Activated CD8-positive, alpha-beta T cell treated with anti-CD3 and anti-CD28 coated beads for 36 hours (primary cell): ENCODE results near the gene NEU4. TPM values are rescaled to one million over a fixed set of nuclear protein-coding genes. Genes with fewer than 3 reads are reported as not detected.

Source experiments
- ATAC-seq: fragments of 200-7000 bp; cut with Tn5 transposase; one replicate; pipeline ENCODE4 v1.10.0; 2021; ENCODE audit warnings: mild to moderate bottlenecking, moderate library complexity
- CTCF ChIA-PET: fragments of 350-600 bp; sonication (Branson Sonifier 250); formaldehyde crosslinking; loops from one replicate; lab custom pipeline; 2021; ENCODE audit warnings: antibody characterized with exemption; lab: Charles Lee
- POLR2A ChIA-PET: fragments of 350-600 bp; sonication (Branson Sonifier 250); formaldehyde crosslinking; loops from one replicate; lab custom pipeline; 2021; ENCODE audit warnings: antibody characterized with exemption; lab: Charles Lee
- DNase-seq: peaks from one replicate; pipeline ENCODE4 v3.0.0-alpha.2; 2020
- H3K27ac Mint-ChIP-seq: one replicate; pipeline ENCODE4 v1.8.0; 2021; ENCODE audit warnings: mild to moderate bottlenecking, mixed read lengths
- H3K27me3 Mint-ChIP-seq: one replicate; pipeline ENCODE4 v1.8.0; 2021; ENCODE audit warnings: mixed read lengths
- H3K36me3 Mint-ChIP-seq: one replicate; pipeline ENCODE4 v1.8.0; 2021; ENCODE audit warnings: low read depth, mixed read lengths
- H3K4me1 Mint-ChIP-seq: one replicate; pipeline ENCODE4 v1.8.0; 2021; ENCODE audit warnings: low read depth, mixed read lengths
- H3K4me3 Mint-ChIP-seq: one replicate; pipeline ENCODE4 v1.8.0; 2021; ENCODE audit warnings: mild to moderate bottlenecking, moderate library complexity, mixed read lengths
- H3K9me3 Mint-ChIP-seq: one replicate; pipeline ENCODE4 v1.8.0; 2021; ENCODE audit warnings: mixed read lengths
- CTCF ChIP-seq: fragments of 200-600 bp; IDR thresholded peaks from one replicate; pipeline ENCODE4 v1.8.0; 2022; ENCODE audit warnings: antibody characterized with exemption, mild to moderate bottlenecking
- intact Hi-C: fragments of 100-400 bp; cut with micrococcal nuclease; formaldehyde crosslinking; loops from one replicate; pipeline ENCODE4 v1.10.0; 2022
- total RNA-seq, 2 experiments: library from RNA; stranded (reverse); gene quantifications; one replicate each; pipeline ENCODE4 v1.2.3, GENCODE V29; 2021

NEU4 gene
- total RNA-seq, 2 experiments from 2014 or later: 0.38 to 0.54 TPM

GRCh38 chr2:241763551-241764274 lies 45.3 kb upstream of the NEU4 start:
- peaks cover 20% of the 10 kb centered on the region for H3K36me3 Mint-ChIP-seq
- peaks cover 5% of the 10 kb centered on the region for H3K9me3 Mint-ChIP-seq
- no peaks in the 10 kb centered on the region for H3K27me3 Mint-ChIP-seq
- intact Hi-C loops: no loop called here
- H3K4me1 Mint-ChIP-seq: peaks cover 23% of the 10 kb centered on the region
- CTCF ChIA-PET: interaction anchor here (1.0 kb wide), 1 partner anchor 115 kb away, joined by 4 read pairs; no protein-coding TSS in a partner anchor
- ATAC-seq: peak; percentile 22
- peak; percentile 45 for DNase-seq
- POLR2A ChIA-PET: interaction anchor here (0.7 to 2.5 kb wide), 6 partner anchors 7 to 105 kb away, joined by 3 to 7 read pairs (median 4); partner anchors contain the start of genes GAL3ST2 and NEU4
- no peak for TF ChIP-seq CTCF
- H3K4me3 Mint-ChIP-seq: no peak overlapping the region
- H3K27ac Mint-ChIP-seq: peak overlapping the region; percentile 60

GRCh38 chr2:241764275-241765241 lies 44.4 kb upstream of the NEU4 start:
- intact Hi-C loops: no loop called here
- Mint-ChIP-seq H3K9me3 (peaks cover 5% of the 10 kb centered on the region), H3K4me1 (peaks cover 23% of the 10 kb centered on the region), H3K27me3 (no peaks in the 10 kb centered on the region), H3K4me3 (no peak overlapping the region), H3K36me3 (peaks cover 12% of the 10 kb centered on the region), H3K27ac (peak overlapping the region; percentile 30)
- no peak for ATAC-seq
- CTCF ChIA-PET: no interaction called here
- POLR2A ChIA-PET: interaction anchor here (0.7 to 1.1 kb wide), 3 partner anchors 11 to 44 kb away, joined by 3 read pairs; partner anchors contain the start of genes GAL3ST2 and NEU4
- DNase-seq: no peak
- TF ChIP-seq CTCF: no peak

- H3K27me3 Mint-ChIP-seq: no peaks in the 10 kb centered on the region
- no peak overlapping the region for H3K4me3 Mint-ChIP-seq
- DNase-seq (no peak), ATAC-seq (no peak)
- intact Hi-C loops: no loop called here
- no peak for TF ChIP-seq CTCF
- H3K36me3 Mint-ChIP-seq: no peaks in the 10 kb centered on the region
- no peaks in the 10 kb centered on the region for H3K9me3 Mint-ChIP-seq
- CTCF ChIA-PET: no interaction called here
- POLR2A ChIA-PET: interaction anchor here (1.3 kb wide), 1 partner anchor 17 kb away, joined by 3 read pairs; no protein-coding TSS in a partner anchor
- no peak overlapping the region for H3K27ac Mint-ChIP-seq
- peaks cover 23% of the 10 kb centered on the region for H3K4me1 Mint-ChIP-seq
Measured at GRCh38 chr2:241767464-241768250, 41.3 kb upstream of the NEU4 start.

- DNase-seq (no peak), ATAC-seq (no peak)
- ChIA-PET POLR2A (interaction anchor here (1.3 kb wide), 1 partner anchor 18 kb away, joined by 3 read pairs; no protein-coding TSS in a partner anchor), CTCF (no interaction called here)
- Mint-ChIP-seq H3K27me3 (no peaks in the 10 kb centered on the region), H3K27ac (no peak overlapping the region), H3K9me3 (no peaks in the 10 kb centered on the region), H3K4me3 (no peak overlapping the region), H3K36me3 (no peaks in the 10 kb centered on the region), H3K4me1 (peaks cover 20% of the 10 kb centered on the region)
- no peak for TF ChIP-seq CTCF
- intact Hi-C loops: no loop called here
Measured at GRCh38 chr2:241768251-241768711, 40.7 kb upstream of the NEU4 start.
